ENCODE data around the gene SMC6.

DNA sequence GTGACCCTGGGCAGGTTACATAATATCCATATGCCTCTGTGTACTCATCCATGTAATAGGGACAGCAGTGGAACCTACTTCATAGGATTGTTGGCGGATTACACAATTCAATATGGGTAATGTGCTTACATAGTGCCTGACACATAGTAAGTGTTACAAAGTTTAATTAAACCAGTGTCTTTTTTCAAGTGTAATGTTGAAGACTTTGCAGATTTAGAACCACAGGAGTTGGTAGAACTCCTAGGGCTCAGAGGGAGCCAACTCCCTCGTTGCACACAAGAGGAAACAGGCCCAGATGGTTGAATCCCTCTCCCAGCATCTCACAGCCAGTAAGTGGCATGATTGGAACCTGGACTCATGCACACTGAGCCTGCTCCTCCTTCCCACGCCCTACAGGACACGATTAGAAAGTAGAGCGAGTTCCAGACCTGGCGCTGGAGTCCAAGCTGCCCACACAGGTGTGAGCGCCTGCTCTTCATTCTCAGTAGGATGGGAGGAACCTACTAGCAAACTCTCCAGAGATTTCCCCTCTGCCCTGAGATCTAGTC, 115.3 kb downstream of the SMC6 start:
- TF ChIP-seq POLR2A (IDR thresholded peaks at IDR 0.05) (no peak), CTCF (IDR thresholded peaks at IDR 0.05) (no peak)
